Esophagus squamous epithelium (tissue), 5 donors: ENCODE data around the gene STARD5. TPM values are rescaled to one million over a fixed set of nuclear protein-coding genes. Genes with fewer than 3 reads are reported as not detected.

Experiments used
- DNase-seq: peaks from one replicate; lab custom pipeline; 2025; lab: John Stamatoyannopoulos, UW
- H3K27ac ChIP-seq, 4 donors: fragments of 200-600 bp; sonication (generic); one replicate each; pipeline ENCODE4 v1.5.1; 2016 to 2019; ENCODE audit warnings: mild to moderate bottlenecking in 1 of 4
- H3K27me3 ChIP-seq, 4 donors: fragments of 200-600 bp; sonication (generic); 1 replicate in 3 of 4; 2 replicates in 1 of 4; pipeline versions ENCODE4 v1.5.1 to v1.6.0; 2017 to 2021; ENCODE audit warnings: antibody characterized with exemption in 1 of 4
- H3K36me3 ChIP-seq, 3 donors: fragments of 200-600 bp; sonication (generic); one replicate each; pipeline ENCODE4 v1.5.1; 2016 to 2019
- H3K4me1 ChIP-seq, 3 donors: fragments of 200-600 bp; sonication (generic); one replicate each; pipeline ENCODE4 v1.5.1; 2017 to 2019
- H3K4me3 ChIP-seq, 4 donors: fragments of 200-600 bp; sonication (generic); 1 replicate in 3 of 4; 2 replicates in 1 of 4; pipeline ENCODE4 v1.5.1; 2016 to 2019; ENCODE audit warnings: mild to moderate bottlenecking in 2 of 4, moderate library complexity in 1 of 4
- H3K9me3 ChIP-seq, 3 donors: fragments of 200-600 bp; sonication (generic); one replicate each; pipeline ENCODE4 v1.5.1; 2016 to 2019
- POLR2A ChIP-seq, 4 donors: fragments of 450-650 bp; IDR thresholded peaks; one replicate each; pipeline ENCODE4 v1.6.1; 2017; ENCODE audit warnings: antibody characterized with exemption in 4 of 4, mild to moderate bottlenecking in 4 of 4, moderate library complexity in 3 of 4
- WGBS, 2 donors: methylation state at CpG; one replicate each; pipeline ENCODE4 v1.1.5; 2018; 5-methylcytosine and 5-hydroxymethylcytosine counted together
- intact Hi-C: fragments of 100-400 bp; cut with DNase I; formaldehyde crosslinking; loops from one replicate; pipeline ENCODE4 v1.15.0; 2022
- total RNA-seq, 4 donors: library from RNA; depleted of rRNA; stranded (reverse); fragments of >200 nt; gene quantifications; one replicate each; pipeline ENCODE4 v1.1.0, GENCODE V29; 2016
- TF ChIP-seq, protein P1 (sequence below), 6 experiments: fragments of 450-650 bp in 4 of 6; fragments of 200-600 bp in 2 of 6; sonication (generic) in 2 of 6; IDR thresholded peaks; one replicate each; pipeline ENCODE4 v1.5.1; 2016 to 2019; ENCODE audit warnings: antibody characterized with exemption in 6 of 6, mild to moderate bottlenecking in 4 of 6, moderate library complexity in 4 of 6
- donor health status: DM: yes; HTN: yes; CAD: no.

STARD5 gene
- total RNA-seq, 4 donors from 2014 or later: 14.9 to 21.2 (median 17.5) TPM

DNA sequence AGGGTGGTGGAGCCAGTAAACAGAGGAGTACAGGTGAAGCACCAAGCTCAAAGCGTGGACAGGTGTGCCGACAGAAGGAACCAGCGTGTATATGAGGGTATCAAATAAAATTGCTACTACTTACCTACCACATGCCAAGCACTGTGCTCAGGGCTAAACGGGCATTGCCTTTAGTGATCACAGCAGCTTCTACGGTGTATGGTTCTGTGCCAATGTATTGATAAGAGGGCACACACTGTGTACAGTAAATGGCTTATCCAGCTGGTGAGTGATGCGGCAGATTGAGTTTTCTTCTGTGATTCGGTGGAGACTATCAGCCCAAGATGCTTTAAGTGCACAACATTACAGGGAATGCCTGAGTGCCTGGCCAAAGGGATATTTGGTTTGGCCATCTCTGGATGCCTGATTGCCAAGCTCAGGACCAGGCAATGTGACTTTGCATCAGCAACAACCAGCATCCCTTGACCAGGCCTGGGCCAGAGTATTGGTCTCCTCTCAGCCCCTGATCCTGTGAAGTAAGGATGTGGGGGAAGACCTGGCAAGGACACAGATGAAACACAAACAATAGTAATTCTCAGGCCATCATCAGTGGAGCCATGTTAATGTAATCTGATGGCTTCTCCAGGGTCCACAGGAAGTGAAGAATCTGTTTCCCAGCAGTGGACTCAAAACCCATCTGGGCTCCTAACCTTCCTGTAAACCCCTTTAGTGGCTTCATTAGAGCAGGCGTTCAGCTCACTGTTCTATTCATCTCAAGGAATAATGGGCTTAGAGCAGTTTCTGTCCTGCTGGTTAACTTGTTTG lies 14.1 kb downstream of the STARD5 start:
- DNase-seq: no peak
- Histone ChIP-seq H3K36me3 (peaks cover 9 to 83% (median 9%) of the 10 kb centered on the region in 3 donors), H3K4me3 (no peak overlapping the region), H3K4me1 (peaks cover 21 to 57% (median 22%) of the 10 kb centered on the region in 3 donors), H3K27ac (no peak overlapping the region), H3K9me3 (no peaks in the 10 kb centered on the region), H3K27me3 (no peaks in the 10 kb centered on the region)
- 89 to 92% methylated on average over 6 to 8 of the region's 8 CpGs for WGBS, 2 donors
- TF ChIP-seq, protein P1, sequence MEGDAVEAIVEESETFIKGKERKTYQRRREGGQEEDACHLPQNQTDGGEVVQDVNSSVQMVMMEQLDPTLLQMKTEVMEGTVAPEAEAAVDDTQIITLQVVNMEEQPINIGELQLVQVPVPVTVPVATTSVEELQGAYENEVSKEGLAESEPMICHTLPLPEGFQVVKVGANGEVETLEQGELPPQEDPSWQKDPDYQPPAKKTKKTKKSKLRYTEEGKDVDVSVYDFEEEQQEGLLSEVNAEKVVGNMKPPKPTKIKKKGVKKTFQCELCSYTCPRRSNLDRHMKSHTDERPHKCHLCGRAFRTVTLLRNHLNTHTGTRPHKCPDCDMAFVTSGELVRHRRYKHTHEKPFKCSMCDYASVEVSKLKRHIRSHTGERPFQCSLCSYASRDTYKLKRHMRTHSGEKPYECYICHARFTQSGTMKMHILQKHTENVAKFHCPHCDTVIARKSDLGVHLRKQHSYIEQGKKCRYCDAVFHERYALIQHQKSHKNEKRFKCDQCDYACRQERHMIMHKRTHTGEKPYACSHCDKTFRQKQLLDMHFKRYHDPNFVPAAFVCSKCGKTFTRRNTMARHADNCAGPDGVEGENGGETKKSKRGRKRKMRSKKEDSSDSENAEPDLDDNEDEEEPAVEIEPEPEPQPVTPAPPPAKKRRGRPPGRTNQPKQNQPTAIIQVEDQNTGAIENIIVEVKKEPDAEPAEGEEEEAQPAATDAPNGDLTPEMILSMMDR (IDR thresholded peaks at IDR 0.05): no peak
- no peak for TF ChIP-seq POLR2A (IDR thresholded peaks at IDR 0.05)
- intact Hi-C loops: no loop called here

DNA sequence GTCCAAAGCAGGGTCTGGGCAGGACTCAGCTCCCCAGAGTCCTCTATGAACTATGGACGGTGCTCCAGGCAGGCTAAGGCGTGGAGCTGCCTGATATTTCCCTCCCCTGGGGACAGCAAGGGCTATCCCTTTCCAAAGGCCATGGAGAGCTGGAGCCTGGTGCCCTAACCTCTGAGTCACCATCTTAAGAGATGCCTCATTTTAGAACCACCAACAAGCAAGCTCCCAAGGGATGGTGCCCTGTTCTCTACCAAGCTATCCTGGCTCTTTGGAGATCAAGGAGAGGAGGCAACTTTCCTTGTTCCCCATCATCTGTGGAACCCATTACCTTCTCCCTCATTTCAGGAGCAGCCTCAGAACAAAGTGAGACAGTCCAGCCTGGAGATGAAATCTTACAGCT lies 15.7 kb downstream of the STARD5 start:
- H3K27ac ChIP-seq: no peak overlapping the region
- H3K4me3 ChIP-seq: no peak overlapping the region
- TF ChIP-seq, protein P1 (IDR thresholded peaks at IDR 0.05): no peak
- TF ChIP-seq POLR2A (IDR thresholded peaks at IDR 0.05): no peak
- WGBS, 2 donors: 63 to 94% methylated on average over 2 of the region's 2 CpGs
- intact Hi-C loops: no loop called here
- H3K27me3 ChIP-seq: no peaks in the 10 kb centered on the region
- DNase-seq: no peak
- no peaks in the 10 kb centered on the region for H3K9me3 ChIP-seq
- peaks cover 29 to 63% (median 29%) of the 10 kb centered on the region in 3 donors for H3K4me1 ChIP-seq
- peaks cover 9 to 81% (median 9%) of the 10 kb centered on the region in 3 donors for H3K36me3 ChIP-seq

DNA sequence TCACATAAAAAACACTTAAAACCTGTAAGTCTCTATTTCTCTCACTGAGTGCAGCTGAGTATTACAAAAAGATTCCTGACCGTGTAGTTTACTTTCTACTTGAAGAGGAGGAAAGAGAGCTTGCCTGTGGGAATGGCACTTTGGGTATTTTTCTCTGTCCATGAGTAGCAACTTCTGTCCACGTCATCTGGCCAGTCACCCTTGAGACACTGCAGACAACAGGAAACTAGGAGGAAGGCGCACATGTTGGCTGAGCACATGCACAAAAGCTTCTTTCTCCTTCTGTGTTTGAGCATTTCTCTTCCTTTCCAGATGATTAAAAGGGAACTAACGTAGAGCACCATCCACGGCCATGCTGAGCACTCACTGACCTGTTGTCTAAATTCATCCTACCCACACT lies 19.7 kb downstream of the STARD5 start:
- Histone ChIP-seq H3K4me3 (no peak overlapping the region), H3K27me3 (no peaks in the 10 kb centered on the region), H3K27ac (peak overlapping the region; percentile 49 to 84 (median 76)), H3K4me1 (peaks cover 18 to 60% (median 19%) of the 10 kb centered on the region in 3 donors), H3K36me3 (peaks cover 3 to 76% (median 9%) of the 10 kb centered on the region in 3 donors), H3K9me3 (no peaks in the 10 kb centered on the region)
- intact Hi-C loops: no loop called here
- DNase-seq: no peak
- WGBS, 2 donors: 36 to 53% methylated on average over 5 of the region's 5 CpGs
- TF ChIP-seq, protein P1 (IDR thresholded peaks at IDR 0.05): no peak
- no peak for TF ChIP-seq POLR2A (IDR thresholded peaks at IDR 0.05)

DNA sequence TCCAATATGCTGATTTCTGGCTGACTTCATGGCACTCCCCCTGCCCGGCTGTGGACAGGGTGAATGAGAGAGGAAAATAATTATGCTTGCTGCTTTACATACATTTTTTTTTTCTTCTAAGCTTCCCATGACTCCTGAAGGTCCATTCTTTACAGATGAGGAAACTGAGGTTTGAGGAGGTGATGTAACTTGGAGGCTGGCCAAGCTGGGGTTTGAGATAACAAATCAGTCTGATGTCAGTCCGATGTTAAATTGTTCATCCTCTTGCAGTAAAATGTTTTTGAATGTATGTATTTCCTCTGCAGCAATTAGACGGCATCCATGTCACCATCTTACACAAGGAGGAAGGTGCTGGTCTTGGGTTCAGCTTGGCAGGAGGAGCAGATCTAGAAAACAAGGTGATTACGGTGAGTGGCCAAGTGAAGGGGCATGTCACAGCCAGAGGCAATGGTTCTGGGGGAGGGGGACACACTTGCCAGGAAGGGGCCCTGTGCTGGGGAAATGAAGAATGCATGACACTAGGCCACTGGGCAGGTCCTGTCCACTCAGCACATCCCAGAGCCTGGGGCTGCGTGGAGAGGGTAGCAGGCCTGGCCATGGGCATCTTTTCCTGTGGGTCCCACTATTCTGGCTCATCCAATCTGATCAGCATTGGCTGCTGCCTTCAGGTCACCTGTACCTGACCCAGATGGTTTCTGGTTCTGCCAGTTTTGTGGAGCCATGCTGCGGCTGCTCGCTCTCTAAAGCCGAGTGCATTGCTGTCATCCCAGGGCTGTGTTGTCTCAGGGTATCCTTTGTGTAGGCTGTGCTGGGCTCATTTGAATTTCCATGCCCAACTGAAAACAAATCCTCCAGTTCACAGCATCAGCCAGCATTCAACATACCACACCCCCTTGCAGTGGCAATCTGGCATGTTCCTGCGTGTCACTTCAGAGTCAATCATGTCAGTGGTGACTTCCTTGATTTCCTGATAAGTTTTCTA lies 20.4 kb downstream of the STARD5 start:
- H3K4me3 ChIP-seq: no peak overlapping the region
- H3K27ac ChIP-seq: peak overlapping the region; percentile 49 to 84 (median 76)
- intact Hi-C loops: no loop called here
- no peak for DNase-seq
- TF ChIP-seq, protein P1 (IDR thresholded peaks at IDR 0.05): no peak
- TF ChIP-seq POLR2A (IDR thresholded peaks at IDR 0.05): no peak
- no peaks in the 10 kb centered on the region for H3K27me3 ChIP-seq
- H3K36me3 ChIP-seq: peaks cover 2 to 69% (median 3%) of the 10 kb centered on the region in 3 donors
- H3K4me1 ChIP-seq: peaks cover 18 to 66% (median 19%) of the 10 kb centered on the region in 3 donors
- 64 to 77% methylated on average over 6 to 9 of the region's 9 CpGs for WGBS, 2 donors
- H3K9me3 ChIP-seq: no peaks in the 10 kb centered on the region
